GM18951 (cell line): ENCODE data around the gene IQGAP3.
"Not testable (repeated sequence)": the region's sequence is repeated elsewhere in the genome, so short reads cannot be mapped to it uniquely, and the experiment has no call there.

Experiments used
- POLR2A ChIP-seq: IDR thresholded peaks from 4 replicates; pipeline ENCODE4 v1.6.1; 2011; ENCODE audit warnings: mild to moderate bottlenecking; ENCODE audit not compliant: insufficient read length, insufficient read depth; ENCODE audit errors: extremely low read depth
- in situ Hi-C: fragments of 300-500 bp; cut with MboI; formaldehyde crosslinking; loops from one replicate; pipeline ENCODE4 v1.12.0; 2022; ENCODE audit warnings: low sequenced_read_pairs, mixed read lengths, inconsistent platforms; ENCODE audit not compliant: unreplicated experiment

The IQGAP3 gene

DNA sequence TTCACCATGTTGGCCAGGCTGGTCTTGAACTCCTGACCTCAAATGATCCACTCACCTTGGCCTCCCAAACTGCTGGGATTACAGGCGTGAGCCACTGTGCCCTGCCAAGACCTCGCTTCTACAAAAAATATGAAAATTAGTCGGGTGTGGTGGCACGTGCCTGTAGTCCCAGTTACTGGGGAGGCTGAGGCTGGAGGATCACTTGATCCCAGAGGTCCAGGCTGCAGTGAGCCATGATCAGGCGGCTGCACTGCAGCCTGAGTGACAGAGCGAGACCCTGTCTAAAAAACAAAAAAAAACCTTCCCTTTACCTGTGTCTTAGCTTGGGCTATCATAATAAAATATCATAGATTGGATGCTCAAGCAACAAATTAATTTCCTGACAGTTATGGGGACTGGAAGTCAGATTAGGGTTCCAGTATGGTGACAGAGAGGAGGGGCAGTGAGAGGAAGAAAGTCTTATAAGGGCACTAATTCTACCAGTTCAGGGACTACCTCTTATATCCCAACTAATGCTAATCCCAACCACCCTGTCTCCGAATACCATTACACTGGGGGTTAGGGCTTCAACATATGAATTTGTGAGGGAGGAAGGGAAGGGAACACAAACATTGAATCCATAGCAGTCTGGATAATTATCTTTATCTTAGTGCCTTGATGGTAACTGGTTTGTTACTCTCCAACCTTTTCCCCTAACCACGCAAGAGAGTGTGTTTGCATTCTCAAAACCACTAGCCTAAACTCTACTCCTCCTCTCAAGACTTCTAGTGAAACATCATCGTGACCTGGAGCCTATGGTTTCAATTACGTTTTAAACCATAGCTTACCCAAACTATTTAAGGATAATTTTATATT, 18.2 kb upstream of the IQGAP3 start:
- TF ChIP-seq POLR2A, result no peak
- in situ Hi-C loops, result no loop called here

GRCh38 chr1:156589546-156589945, 17.2 kb upstream of the IQGAP3 start:
- in situ Hi-C loops, result no loop called here
- no peak for TF ChIP-seq POLR2A

DNA sequence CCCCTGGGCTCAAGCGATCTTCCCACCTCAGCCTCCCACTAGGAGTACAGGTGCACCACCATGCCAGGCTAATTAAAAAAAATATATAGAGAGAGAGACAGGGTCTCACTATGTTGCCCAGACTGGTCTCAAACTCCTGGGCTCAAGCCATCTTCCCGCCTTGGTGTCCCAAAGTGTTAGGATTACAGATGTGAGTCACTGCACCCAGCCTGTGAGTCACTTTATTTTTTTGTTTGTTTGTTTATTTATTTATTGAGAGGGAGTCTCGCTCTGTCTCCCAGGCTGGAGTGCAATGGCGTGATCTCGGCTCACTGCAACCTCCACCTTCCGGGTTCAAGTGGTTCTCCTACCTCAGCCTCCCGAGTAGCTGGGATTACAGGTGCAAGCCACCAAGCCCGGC, 15.6 kb upstream of the IQGAP3 start:
- in situ Hi-C loops, result not testable (repeated sequence)

DNA sequence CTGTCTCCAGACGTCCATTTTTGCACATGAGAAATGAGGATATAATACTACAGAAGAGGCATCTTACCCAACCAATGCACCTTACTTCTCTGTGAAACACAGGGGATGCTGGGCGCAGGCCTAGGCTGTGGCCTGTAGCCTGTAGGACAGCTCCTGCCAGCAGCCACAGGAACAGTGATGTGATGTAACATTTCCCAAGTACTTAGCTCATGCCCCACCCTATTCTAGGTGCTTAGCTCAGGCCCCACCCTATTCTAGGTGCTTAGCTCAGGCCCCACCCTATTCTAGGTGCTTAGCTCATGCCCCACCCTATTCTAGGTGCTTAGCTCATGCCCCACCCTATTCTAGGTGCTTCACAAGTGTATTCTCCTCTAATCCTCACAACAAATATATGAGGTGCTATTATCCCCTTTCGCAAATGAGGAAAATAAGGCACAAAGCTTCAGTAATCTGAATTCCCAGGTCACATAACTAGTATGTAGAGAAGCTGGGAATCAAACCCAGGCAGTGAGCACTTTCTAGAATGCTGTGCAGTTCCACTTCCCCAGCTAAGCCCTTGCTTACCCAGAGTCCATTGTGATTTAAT, 14.6 kb upstream of the IQGAP3 start:
- no peak for TF ChIP-seq POLR2A
- in situ Hi-C loops, result no loop called here

DNA sequence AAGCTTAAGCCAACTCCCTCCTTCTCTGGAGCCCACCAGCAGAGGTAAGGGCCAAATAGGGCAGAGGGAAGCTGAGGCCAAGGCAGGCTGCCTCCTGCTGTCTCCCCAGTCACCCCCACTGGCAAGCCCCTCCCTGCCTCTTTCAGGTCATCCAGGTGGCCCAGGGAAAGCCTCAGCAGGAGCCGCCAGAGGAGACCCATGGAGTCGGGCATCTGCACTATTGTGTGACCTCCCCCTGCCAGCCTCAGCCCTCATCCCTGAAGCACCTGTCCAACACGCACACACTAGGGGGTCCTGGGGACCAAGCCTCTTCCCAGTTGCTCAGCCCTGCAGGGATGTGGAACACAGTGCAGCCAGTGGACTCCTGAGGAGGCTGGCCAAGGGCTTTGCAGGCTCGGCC, 14.0 kb upstream of the IQGAP3 start:
- TF ChIP-seq POLR2A, result no peak
- in situ Hi-C loops, result no loop called here

DNA sequence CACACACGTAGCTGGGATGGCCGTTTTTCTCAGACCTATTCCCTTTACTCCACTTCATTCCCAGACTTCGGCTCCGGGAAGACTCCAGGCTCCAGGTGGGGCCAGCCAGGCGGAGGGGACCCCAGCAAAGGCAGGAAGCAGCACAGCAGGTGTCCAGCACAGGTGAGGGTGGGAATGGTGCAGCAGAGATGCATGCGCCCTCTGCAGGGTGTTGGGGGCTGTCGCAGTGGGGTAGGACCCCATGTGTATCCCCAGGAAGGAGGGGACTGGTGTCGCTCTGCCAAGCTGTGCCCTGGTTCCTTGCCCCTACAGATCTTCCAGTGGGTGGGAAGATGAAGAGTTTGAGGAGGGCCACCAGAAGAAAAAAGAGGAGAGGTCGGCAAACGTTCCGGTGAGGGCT, 12.4 kb upstream of the IQGAP3 start:
- no peak for TF ChIP-seq POLR2A
- in situ Hi-C loops, result no loop called here

DNA sequence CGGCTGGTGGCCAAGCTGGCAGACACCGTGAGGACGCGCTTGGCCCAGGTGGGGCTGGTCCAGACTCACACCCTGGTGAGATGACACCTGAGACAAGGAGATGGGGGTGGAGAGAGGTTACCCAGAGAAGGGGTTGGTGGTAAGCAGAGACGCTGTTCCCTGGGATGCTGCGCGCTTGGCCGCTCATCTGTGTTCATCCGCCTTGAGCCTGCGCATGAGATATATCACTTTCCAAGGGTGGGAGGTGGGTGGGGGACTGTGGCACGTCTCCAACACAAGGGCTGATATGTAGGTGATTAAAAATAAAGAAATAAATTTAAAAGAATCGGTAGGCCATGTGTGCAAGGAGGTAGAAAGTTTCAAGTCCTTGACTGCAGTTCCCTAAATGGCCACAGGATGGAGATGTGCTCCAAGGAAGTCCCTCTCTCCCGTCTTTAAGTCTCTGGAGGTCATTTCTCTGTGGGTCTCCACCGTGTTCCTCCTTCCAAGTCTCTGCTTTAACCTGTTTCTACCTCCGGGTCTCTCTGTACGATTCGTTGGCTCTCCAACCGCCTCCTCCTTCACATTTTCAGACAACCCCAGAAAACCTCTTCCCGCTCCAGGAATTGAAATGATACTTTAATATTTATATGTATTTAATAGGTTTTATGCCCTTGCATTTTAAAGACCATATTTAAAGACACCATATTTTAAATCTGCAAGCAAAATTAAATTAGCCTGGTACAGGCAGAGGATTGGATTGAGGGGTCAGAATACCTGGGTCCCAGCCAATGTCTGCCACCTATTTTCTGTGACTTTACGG, 11.7 kb upstream of the IQGAP3 start:
- in situ Hi-C loops, result no loop called here
- no peak for TF ChIP-seq POLR2A

DNA sequence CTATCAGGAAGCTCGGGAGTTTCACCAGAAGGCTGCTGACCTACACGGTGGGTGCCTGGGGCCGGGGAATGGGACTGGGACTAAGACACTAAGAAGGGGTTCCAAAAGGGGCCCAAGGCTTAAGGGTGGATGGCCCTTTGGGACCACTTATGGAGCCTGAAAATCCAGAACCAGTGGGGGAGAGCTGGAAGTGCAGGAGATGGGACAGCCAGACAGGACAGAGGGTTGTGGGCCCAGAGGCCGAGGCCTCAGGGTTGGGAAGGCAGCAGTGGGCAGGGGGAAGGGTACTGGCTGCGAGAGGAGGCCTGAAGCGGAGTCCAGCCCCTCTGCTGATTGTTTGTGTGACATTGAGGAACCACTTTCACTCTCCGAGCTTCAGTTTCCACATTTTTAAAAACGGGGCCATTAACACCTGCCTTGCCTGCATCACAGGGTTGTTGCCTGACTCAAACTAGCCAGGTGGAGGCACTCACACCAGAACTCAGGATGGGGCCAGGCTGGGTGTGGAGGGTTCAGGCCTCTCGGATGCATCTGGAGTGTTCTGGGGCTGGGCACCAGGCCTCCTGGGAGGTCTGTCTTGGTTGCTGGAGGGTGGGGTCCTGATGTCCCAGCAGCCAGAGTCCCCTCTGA, 10.1 kb upstream of the IQGAP3 start:
- in situ Hi-C loops, result no loop called here

DNA sequence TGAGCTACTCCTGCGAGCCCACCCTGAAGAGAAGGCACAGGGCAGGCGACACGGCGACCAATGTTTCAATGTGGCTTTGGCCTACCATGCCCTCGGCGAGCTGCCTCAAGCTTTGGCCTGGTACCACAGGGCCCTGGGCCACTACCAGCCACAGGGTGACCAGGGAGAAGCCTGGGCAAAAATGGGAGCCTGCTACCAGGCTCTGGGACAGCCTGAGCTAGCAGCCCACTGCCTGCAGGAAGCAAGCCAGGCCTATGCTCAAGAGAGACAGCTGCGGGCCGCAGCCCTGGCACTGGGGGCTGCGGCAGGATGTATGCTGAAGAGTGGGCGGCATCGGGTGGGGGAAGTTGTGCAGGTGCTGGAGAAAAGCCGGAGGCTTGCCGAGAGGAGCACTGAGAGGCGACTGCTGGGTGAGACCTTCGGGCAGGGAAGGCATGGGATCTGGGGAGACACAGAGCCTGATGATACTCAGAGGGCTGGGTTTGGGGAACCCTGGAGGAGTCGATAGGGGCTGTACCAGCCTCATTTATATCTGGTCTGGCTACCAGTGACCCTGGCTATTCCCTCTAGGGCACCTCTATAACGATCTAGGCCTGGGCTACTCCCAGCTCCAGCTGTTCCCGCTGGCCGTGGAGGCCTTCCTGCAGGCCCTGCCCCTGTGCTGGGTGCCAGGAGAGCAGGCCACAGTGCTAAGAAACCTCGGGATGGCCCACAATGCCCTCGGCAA, 9.5 kb upstream of the IQGAP3 start:
- TF ChIP-seq POLR2A, result no peak
- in situ Hi-C loops, result no loop called here

More for the DNA sequence above, 10.1 kb upstream of the IQGAP3 start:
- no peak for TF ChIP-seq POLR2A

- in situ Hi-C loops, result no loop called here
- TF ChIP-seq POLR2A, result no peak
These were observed 7.1 kb upstream of the IQGAP3 start, which contains the start of gene TTC24 for GRCh38 chr1:156579472-156579871. Gene TTC24, plus strand, starts transcription at chr1:156579723. Its CDS starts 1,642 bp downstream, at chr1:156581365.

DNA sequence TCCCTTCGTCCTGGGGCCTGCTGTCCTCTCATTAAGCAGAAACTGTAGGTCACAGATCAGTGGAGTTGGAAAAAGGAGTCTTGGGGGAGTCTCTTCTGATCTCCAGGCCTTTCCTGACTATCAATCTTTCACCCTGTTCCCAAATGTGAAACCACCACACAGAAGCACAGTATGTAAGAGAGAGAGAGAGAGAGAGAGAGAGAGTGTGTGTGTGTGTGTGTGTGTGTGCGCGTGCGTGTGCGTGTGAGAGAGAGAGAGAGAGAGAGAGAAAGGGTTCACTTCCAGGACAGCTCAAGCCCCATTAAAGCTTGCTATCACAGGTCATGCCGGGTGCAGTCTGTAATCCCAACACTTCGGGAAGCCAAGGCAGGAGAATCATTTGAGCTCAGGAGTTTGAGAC, 5.7 kb upstream of the IQGAP3 start:
- TF ChIP-seq POLR2A, result no peak
- in situ Hi-C loops, result no loop called here

DNA sequence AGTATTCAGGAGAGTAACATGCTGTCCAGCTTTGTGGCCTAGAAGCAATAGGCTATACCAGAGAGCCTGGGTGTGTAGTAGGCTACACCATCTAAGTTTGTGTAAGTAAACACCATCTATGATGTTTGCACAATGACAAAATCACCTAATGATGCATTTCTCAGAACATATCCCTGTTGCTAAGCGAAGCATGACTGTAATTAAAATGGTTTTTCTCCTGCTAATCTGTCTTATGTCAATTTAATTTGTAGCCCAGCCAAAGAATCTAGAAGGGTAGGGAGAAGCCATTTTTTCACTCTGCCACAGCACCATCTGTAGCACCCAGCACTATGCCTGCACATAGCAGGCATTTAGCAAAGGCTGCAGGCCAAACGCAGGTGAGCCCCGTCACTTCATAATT, 5.2 kb upstream of the IQGAP3 start:
- TF ChIP-seq POLR2A, result no peak

GRCh38 chr1:156574039-156574633, 1.8 kb upstream of the IQGAP3 start:
- in situ Hi-C loops, result no loop called here
- TF ChIP-seq POLR2A, result no peak

More for the DNA sequence above, 5.2 kb upstream of the IQGAP3 start:
- in situ Hi-C loops, result no loop called here

DNA sequence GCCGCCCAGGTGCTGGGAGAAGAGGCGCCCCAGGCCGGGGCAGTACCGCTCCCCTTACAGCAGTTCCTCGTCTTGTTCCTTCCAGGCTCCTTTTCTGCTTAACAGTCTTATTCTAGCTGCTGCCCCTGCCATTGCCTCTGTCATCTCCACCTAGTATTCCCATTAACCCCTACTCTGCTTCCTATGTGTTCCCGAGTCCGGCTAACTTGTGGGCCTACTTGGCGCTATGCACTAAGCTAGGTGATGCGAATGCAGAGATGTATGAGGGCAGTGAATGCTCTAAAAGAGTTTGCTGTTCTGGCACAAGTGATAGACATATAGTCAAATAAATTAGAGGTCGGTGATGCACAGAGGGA, 276 bp upstream of the IQGAP3 start:
- in situ Hi-C loops, result no loop called here
- TF ChIP-seq POLR2A, result no peak
